ENCODE measurements around the gene IL1R1. TPM values are rescaled to one million over a fixed set of nuclear protein-coding genes. Genes with fewer than 3 reads are reported as not detected.

IL1R1 gene
- total and polyA plus RNA-seq, 9 donors = 7.3 to 13.3 (median 9.7) TPM

- 100% methylated on average over 1 of the region's 5 CpGs for WGBS (ENCODE audit: insufficient coverage)
- H3K9me3 ChIP-seq (replicated peaks; ENCODE audit: control insufficient read depth, low read depth, low read length) = no peaks in the 10 kb centered on the region
- no peaks in the 10 kb centered on the region for H3K36me3 ChIP-seq (ENCODE audit: control insufficient read depth, insufficient read depth, low read length)
- no peak overlapping the region for H3K27ac ChIP-seq (ENCODE audit: low read length)
- no peak overlapping the region for H3K4me3 ChIP-seq (ENCODE audit: low read length)
- no peaks in the 10 kb centered on the region for H3K27me3 ChIP-seq (ENCODE audit: control insufficient read depth, insufficient read depth, low read length)
- no peaks in the 10 kb centered on the region for H3K4me1 ChIP-seq (ENCODE audit: control insufficient read depth, insufficient read depth, low read length)
- no peak for DNase-seq
These were observed 11.0 kb upstream of the IL1R1 start for GRCh38 chr2:102131564-102131963.

GRCh38 chr2:102137138-102137537, 5.4 kb upstream of the IL1R1 start:
- H3K4me1 ChIP-seq (ENCODE audit: control insufficient read depth, insufficient read depth, low read length) = peaks cover 14% of the 10 kb centered on the region
- H3K4me3 ChIP-seq (ENCODE audit: low read length) = no peak overlapping the region
- WGBS (ENCODE audit: insufficient coverage) = 100% methylated on average over 1 of the region's 2 CpGs

GRCh38 chr2:102138331-102138730, 4.2 kb upstream of the IL1R1 start:
- no peaks in the 10 kb centered on the region for H3K36me3 ChIP-seq (ENCODE audit: control insufficient read depth, insufficient read depth, low read length)
- WGBS (ENCODE audit: insufficient coverage) = 79% methylated on average over 2 of the region's 4 CpGs
- DNase-seq = no peak
- no peaks in the 10 kb centered on the region for H3K9me3 ChIP-seq (replicated peaks; ENCODE audit: control insufficient read depth, low read depth, low read length)
- H3K4me1 ChIP-seq (ENCODE audit: control insufficient read depth, insufficient read depth, low read length) = peaks cover 22% of the 10 kb centered on the region
- peaks cover 12% of the 10 kb centered on the region for H3K27me3 ChIP-seq (ENCODE audit: control insufficient read depth, insufficient read depth, low read length)
- no peak overlapping the region for H3K27ac ChIP-seq (ENCODE audit: low read length)
- no peak overlapping the region for H3K4me3 ChIP-seq (ENCODE audit: low read length)

More at GRCh38 chr2:102137138-102137537, 5.4 kb upstream of the IL1R1 start:
- Histone ChIP-seq H3K27ac (ENCODE audit: low read length) (no peak overlapping the region), H3K27me3 (ENCODE audit: control insufficient read depth, insufficient read depth, low read length) (peaks cover 6% of the 10 kb centered on the region), H3K36me3 (ENCODE audit: control insufficient read depth, insufficient read depth, low read length) (no peaks in the 10 kb centered on the region), H3K9me3 (replicated peaks; ENCODE audit: control insufficient read depth, low read depth, low read length) (no peaks in the 10 kb centered on the region)
- no peak for DNase-seq

GRCh38 chr2:102139851-102140250, 2.7 kb upstream of the IL1R1 start:
- WGBS (ENCODE audit: insufficient coverage) = no CpG with 5 or more reads among the region's 1 CpG

GRCh38 chr2:102140377-102140776, 2.2 kb upstream of the IL1R1 start:
- DNase-seq = no peak
- Histone ChIP-seq H3K9me3 (replicated peaks; ENCODE audit: control insufficient read depth, low read depth, low read length) (no peaks in the 10 kb centered on the region), H3K4me3 (ENCODE audit: low read length) (no peak overlapping the region), H3K36me3 (ENCODE audit: control insufficient read depth, insufficient read depth, low read length) (no peaks in the 10 kb centered on the region), H3K4me1 (ENCODE audit: control insufficient read depth, insufficient read depth, low read length) (peaks cover 30% of the 10 kb centered on the region), H3K27me3 (ENCODE audit: control insufficient read depth, insufficient read depth, low read length) (peaks cover 12% of the 10 kb centered on the region), H3K27ac (ENCODE audit: low read length) (no peak overlapping the region)
- WGBS (ENCODE audit: insufficient coverage) = 100% methylated on average over 2 of the region's 2 CpGs

More at GRCh38 chr2:102139851-102140250, 2.7 kb upstream of the IL1R1 start:
- DNase-seq = no peak
- peaks cover 12% of the 10 kb centered on the region for H3K27me3 ChIP-seq (ENCODE audit: control insufficient read depth, insufficient read depth, low read length)
- no peaks in the 10 kb centered on the region for H3K9me3 ChIP-seq (replicated peaks; ENCODE audit: control insufficient read depth, low read depth, low read length)
- H3K4me1 ChIP-seq (ENCODE audit: control insufficient read depth, insufficient read depth, low read length) = peaks cover 30% of the 10 kb centered on the region
- no peaks in the 10 kb centered on the region for H3K36me3 ChIP-seq (ENCODE audit: control insufficient read depth, insufficient read depth, low read length)
- H3K4me3 ChIP-seq (ENCODE audit: low read length) = no peak overlapping the region
- no peak overlapping the region for H3K27ac ChIP-seq (ENCODE audit: low read length)

- peaks cover 12% of the 10 kb centered on the region for H3K27me3 ChIP-seq (ENCODE audit: control insufficient read depth, insufficient read depth, low read length)
- peak overlapping the region; percentile 90 for H3K27ac ChIP-seq (ENCODE audit: low read length)
- H3K36me3 ChIP-seq (ENCODE audit: control insufficient read depth, insufficient read depth, low read length) = no peaks in the 10 kb centered on the region
- WGBS (ENCODE audit: insufficient coverage) = 38% methylated on average over 7 of the region's 15 CpGs
- H3K4me3 ChIP-seq (ENCODE audit: low read length) = no peak overlapping the region
- H3K4me1 ChIP-seq (ENCODE audit: control insufficient read depth, insufficient read depth, low read length) = peaks cover 30% of the 10 kb centered on the region
- peak; percentile 88 for DNase-seq
- H3K9me3 ChIP-seq (replicated peaks; ENCODE audit: control insufficient read depth, low read depth, low read length) = no peaks in the 10 kb centered on the region
These were observed 1.3 kb upstream of the IL1R1 start for GRCh38 chr2:102141011-102141943.

- no peaks in the 10 kb centered on the region for H3K9me3 ChIP-seq (replicated peaks; ENCODE audit: control insufficient read depth, low read depth, low read length)
- peaks cover 12% of the 10 kb centered on the region for H3K27me3 ChIP-seq (ENCODE audit: control insufficient read depth, insufficient read depth, low read length)
- peak overlapping the region; percentile 82 for H3K27ac ChIP-seq (ENCODE audit: low read length)
- peaks cover 30% of the 10 kb centered on the region for H3K4me1 ChIP-seq (ENCODE audit: control insufficient read depth, insufficient read depth, low read length)
- H3K4me3 ChIP-seq (ENCODE audit: low read length) = peak overlapping the region; percentile 67
- DNase-seq = peak; percentile 48
- WGBS (ENCODE audit: insufficient coverage) = 3% methylated on average over 35 of the region's 42 CpGs
- H3K36me3 ChIP-seq (ENCODE audit: control insufficient read depth, insufficient read depth, low read length) = no peaks in the 10 kb centered on the region
These were observed 393 bp downstream of the IL1R1 start for GRCh38 chr2:102142829-102143449.

GRCh38 chr2:102143450-102143985, 972 bp downstream of the IL1R1 start:
- WGBS (ENCODE audit: insufficient coverage) = 81% methylated on average over 4 of the region's 10 CpGs
- Histone ChIP-seq H3K27ac (ENCODE audit: low read length) (peak overlapping the region; percentile 82), H3K4me3 (ENCODE audit: low read length) (peak overlapping the region; percentile 67), H3K36me3 (ENCODE audit: control insufficient read depth, insufficient read depth, low read length) (no peaks in the 10 kb centered on the region), H3K9me3 (replicated peaks; ENCODE audit: control insufficient read depth, low read depth, low read length) (peaks cover 2% of the 10 kb centered on the region), H3K27me3 (ENCODE audit: control insufficient read depth, insufficient read depth, low read length) (peaks cover 12% of the 10 kb centered on the region), H3K4me1 (ENCODE audit: control insufficient read depth, insufficient read depth, low read length) (peaks cover 30% of the 10 kb centered on the region)
- peak; percentile 48 for DNase-seq

GRCh38 chr2:102144128-102144527, 1.6 kb downstream of the IL1R1 start:
- H3K9me3 ChIP-seq (replicated peaks; ENCODE audit: control insufficient read depth, low read depth, low read length) = peaks cover 3% of the 10 kb centered on the region
- H3K4me1 ChIP-seq (ENCODE audit: control insufficient read depth, insufficient read depth, low read length) = peaks cover 30% of the 10 kb centered on the region
- no peak overlapping the region for H3K27ac ChIP-seq (ENCODE audit: low read length)
- no peak overlapping the region for H3K4me3 ChIP-seq (ENCODE audit: low read length)
- 65% methylated on average over 2 of the region's 4 CpGs for WGBS (ENCODE audit: insufficient coverage)
- H3K27me3 ChIP-seq (ENCODE audit: control insufficient read depth, insufficient read depth, low read length) = peaks cover 12% of the 10 kb centered on the region
- peak; percentile 48 for DNase-seq
- no peaks in the 10 kb centered on the region for H3K36me3 ChIP-seq (ENCODE audit: control insufficient read depth, insufficient read depth, low read length)

- Histone ChIP-seq H3K36me3 (ENCODE audit: control insufficient read depth, insufficient read depth, low read length) (no peaks in the 10 kb centered on the region), H3K27ac (ENCODE audit: low read length) (no peak overlapping the region), H3K4me1 (ENCODE audit: control insufficient read depth, insufficient read depth, low read length) (peaks cover 37% of the 10 kb centered on the region), H3K27me3 (ENCODE audit: control insufficient read depth, insufficient read depth, low read length) (peaks cover 10% of the 10 kb centered on the region), H3K9me3 (replicated peaks; ENCODE audit: control insufficient read depth, low read depth, low read length) (peaks cover 7% of the 10 kb centered on the region), H3K4me3 (ENCODE audit: low read length) (no peak overlapping the region)
- 86% methylated on average over 4 of the region's 4 CpGs for WGBS (ENCODE audit: insufficient coverage)
- no peak for DNase-seq
These were observed 2.6 kb downstream of the IL1R1 start for GRCh38 chr2:102145107-102145506.

Data from muscle of leg (tissue), 11 donors.